ENCODE data around the gene OR4F15.

DNA sequence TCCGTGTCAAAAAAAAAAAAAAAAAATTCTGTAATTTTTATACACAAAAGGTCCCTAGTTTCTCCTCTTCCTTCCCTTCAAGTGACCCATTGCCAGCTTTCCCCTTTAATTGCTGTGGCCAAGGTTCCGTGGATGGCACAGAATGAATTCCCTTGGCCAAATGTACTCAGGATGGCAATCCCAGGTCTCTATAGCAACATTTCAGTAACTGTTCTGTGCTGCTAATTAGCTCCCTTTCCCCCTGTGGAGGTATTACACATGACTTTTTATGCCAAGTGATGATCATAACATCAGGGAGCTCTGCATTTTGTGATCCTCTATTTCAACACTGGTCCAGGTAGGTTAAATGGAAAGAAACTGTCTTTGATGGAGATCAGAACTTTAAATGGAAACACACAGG, 8.8 kb upstream of the OR4F15 start, which contains the start of gene OR4F6:
- TF ChIP-seq, protein P1, sequence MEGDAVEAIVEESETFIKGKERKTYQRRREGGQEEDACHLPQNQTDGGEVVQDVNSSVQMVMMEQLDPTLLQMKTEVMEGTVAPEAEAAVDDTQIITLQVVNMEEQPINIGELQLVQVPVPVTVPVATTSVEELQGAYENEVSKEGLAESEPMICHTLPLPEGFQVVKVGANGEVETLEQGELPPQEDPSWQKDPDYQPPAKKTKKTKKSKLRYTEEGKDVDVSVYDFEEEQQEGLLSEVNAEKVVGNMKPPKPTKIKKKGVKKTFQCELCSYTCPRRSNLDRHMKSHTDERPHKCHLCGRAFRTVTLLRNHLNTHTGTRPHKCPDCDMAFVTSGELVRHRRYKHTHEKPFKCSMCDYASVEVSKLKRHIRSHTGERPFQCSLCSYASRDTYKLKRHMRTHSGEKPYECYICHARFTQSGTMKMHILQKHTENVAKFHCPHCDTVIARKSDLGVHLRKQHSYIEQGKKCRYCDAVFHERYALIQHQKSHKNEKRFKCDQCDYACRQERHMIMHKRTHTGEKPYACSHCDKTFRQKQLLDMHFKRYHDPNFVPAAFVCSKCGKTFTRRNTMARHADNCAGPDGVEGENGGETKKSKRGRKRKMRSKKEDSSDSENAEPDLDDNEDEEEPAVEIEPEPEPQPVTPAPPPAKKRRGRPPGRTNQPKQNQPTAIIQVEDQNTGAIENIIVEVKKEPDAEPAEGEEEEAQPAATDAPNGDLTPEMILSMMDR (conservative IDR thresholded peaks at IDR 0.05 in 1 of 2, IDR thresholded peaks at IDR 0.05 in 1 of 2; ENCODE audit: extremely low read depth in 1 of 2, insufficient read depth in 1 of 2, low read depth in 1 of 2, low read length in 2 of 2) = no peak
- no peak for TF ChIP-seq EZH2 (IDR thresholded peaks at IDR 0.05; ENCODE audit: borderline replicate concordance, low read length)

All from mammary epithelial cell (primary cell).